NCI-H510A (cell line): ENCODE data around the gene RRP1B.
"Not testable (repeated sequence)": the region's sequence is repeated elsewhere in the genome, so short reads cannot be mapped to it uniquely, and the experiment has no call there.

Experiments
- DNase-seq: peaks from one replicate; lab custom pipeline; 2025; lab: John Stamatoyannopoulos, UW

The RRP1B gene

GRCh38 chr21:43643193-43643592 is 16.2 kb upstream of the RRP1B start:
- no peak for DNase-seq

- DNase-seq, result no peak
Observed at GRCh38 chr21:43644071-43644470, 15.3 kb upstream of the RRP1B start.

GRCh38 chr21:43644609-43645008 is 14.8 kb upstream of the RRP1B start:
- no peak for DNase-seq

GRCh38 chr21:43645136-43645891 is 14.0 kb upstream of the RRP1B start:
- DNase-seq, result no peak

- no peak for DNase-seq
Observed at GRCh38 chr21:43645976-43646375, 13.4 kb upstream of the RRP1B start.

GRCh38 chr21:43646550-43647260 is 12.7 kb upstream of the RRP1B start:
- DNase-seq, result peak; percentile 61

- no peak for DNase-seq
Observed at GRCh38 chr21:43648171-43648570, 11.2 kb upstream of the RRP1B start.

- DNase-seq, result not testable (repeated sequence)
Observed at GRCh38 chr21:43651926-43652325, 7.4 kb upstream of the RRP1B start.

GRCh38 chr21:43652616-43653015 is 6.7 kb upstream of the RRP1B start:
- no peak for DNase-seq

GRCh38 chr21:43653626-43654025 is 5.7 kb upstream of the RRP1B start:
- no peak for DNase-seq

- no peak for DNase-seq
Observed at GRCh38 chr21:43654806-43655489, 4.4 kb upstream of the RRP1B start.

GRCh38 chr21:43657355-43658087 is 1.8 kb upstream of the RRP1B start:
- DNase-seq, result no peak

- no peak for DNase-seq
Observed at GRCh38 chr21:43658088-43658741, 1.1 kb upstream of the RRP1B start.

GRCh38 chr21:43658769-43659135 is 608 bp upstream of the RRP1B start:
- no peak for DNase-seq

GRCh38 chr21:43662286-43662685 is 2.9 kb downstream of the RRP1B start:
- no peak for DNase-seq

- no peak for DNase-seq
Observed at GRCh38 chr21:43663033-43663432, 3.7 kb downstream of the RRP1B start.

GRCh38 chr21:43664358-43664757 is 5.0 kb downstream of the RRP1B start:
- DNase-seq, result no peak

- no peak for DNase-seq
Observed at GRCh38 chr21:43665879-43666278, 6.5 kb downstream of the RRP1B start.

GRCh38 chr21:43667191-43667904 is 8.0 kb downstream of the RRP1B start:
- DNase-seq, result no peak

- DNase-seq, result no peak
Observed at GRCh38 chr21:43669828-43670605, 10.7 kb downstream of the RRP1B start.
